H54 (cell line): ENCODE results near the gene ITM2A.

Experiments used
- DNase-seq: peaks from one replicate; pipeline ENCODE4 v3.0.0; 2011; ENCODE audit warnings: low spot score, mixed read lengths; ENCODE audit not compliant: insufficient read length
- FAIRE-seq: peaks from 3 replicates; lab custom pipeline; 2011; peaks lifted over from hg19 to GRCh38; lab: Jason Lieb, UNC
- POLR2A ChIP-seq: IDR thresholded peaks from 2 replicates; pipeline ENCODE4 v1.6.1; 2011; ENCODE audit warnings: low read depth, mild to moderate bottlenecking, low read length

The ITM2A gene

GRCh38 chrX:79365591-79365990, 1.5 kb downstream of the ITM2A start:
- no peak for DNase-seq
- no peak for FAIRE-seq
- TF ChIP-seq POLR2A: no peak

DNA sequence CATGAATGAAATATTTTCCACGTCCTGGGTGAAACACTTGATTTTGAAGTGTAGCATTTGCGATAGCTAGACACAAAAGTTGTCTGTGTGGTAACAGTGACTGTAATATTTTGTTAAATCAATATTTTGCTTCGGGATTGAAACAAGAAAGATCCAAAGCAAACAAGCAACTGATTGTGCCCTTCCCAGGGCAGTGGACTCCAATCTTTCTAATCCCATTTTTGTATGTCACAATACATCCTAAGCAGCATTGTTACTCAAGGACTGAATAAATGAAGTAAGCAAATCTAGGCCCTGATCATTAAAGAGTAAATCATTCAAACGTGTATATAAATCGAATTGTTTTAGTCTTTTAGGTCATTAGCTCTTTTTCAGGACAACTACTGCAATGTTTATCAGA, 2.8 kb downstream of the ITM2A start:
- TF ChIP-seq POLR2A: no peak
- DNase-seq (no peak), FAIRE-seq (no peak)

GRCh38 chrX:79361192-79361870, 5.8 kb downstream of the ITM2A start:
- DNase-seq (no peak), FAIRE-seq (no peak)
- TF ChIP-seq POLR2A: no peak

DNA sequence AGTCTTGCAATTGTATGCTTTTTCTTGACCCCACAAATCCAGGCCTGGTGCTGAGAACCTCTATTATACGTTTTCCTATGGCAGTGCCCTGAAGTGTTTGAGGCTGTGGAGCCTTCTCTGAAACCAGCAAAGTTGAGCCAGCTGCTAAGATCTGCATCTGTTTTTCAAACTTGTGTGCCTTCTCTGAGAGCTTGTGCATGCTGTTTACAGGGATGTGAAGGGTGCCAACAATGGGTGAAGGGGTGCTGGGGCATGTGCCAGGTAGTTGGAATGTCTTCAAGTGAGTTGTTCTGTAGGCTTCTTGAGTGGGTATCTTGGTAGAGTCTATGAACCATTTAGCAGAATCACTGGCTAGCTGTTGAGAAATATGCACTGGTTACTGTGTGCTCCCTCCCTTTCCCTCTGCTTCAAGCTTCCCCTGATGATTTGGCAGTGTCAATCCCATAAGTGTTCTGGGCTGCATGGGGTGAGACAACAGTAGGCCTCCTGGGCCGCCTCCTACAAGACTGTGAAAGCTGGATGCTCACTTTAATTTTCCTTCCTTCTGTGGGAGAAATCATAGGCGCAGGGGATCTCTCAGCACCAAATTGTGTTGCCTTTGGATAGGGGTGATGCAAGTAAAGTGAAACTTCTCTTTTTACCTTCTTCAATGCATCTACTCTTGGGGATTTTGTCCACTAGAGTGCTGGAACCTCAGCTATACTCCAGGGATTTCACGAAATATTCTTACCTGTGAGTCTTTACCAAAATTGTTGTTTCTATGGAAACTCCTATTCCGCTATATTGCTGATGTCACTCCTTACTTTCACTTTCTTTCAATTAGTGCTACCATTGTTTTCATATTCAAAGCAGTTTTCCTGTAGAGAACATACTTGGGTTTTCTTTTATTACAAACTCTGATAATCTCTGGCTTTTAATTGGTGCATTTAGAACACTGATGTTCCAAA, 30.0 kb downstream of the ITM2A start:
- FAIRE-seq (no peak), DNase-seq (no peak)
- TF ChIP-seq POLR2A: no peak

DNA sequence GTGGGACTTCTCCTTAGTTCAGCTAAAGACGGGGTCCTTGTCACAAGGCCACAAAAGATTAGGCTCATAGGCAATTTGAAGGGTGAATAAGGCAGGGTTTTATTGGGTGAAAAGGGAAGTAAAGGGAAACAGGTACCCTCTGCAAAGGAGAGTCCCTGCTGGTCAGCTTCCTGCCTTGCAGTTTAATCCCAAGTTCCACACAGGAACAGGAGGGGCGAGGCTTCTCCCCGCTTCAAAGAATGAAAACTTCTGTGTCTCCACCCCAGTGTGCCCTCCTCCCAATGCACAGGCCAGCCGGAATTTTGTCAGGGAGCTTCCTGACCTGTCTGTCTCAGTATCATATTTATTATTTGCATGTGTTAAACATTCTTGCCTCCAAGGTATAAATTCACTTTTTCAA, 37.1 kb downstream of the ITM2A start:
- DNase-seq (no peak), FAIRE-seq (no peak)

GRCh38 chrX:79325263-79325958, 41.7 kb downstream of the ITM2A start:
- FAIRE-seq: no peak

More for the DNA sequence above, 37.1 kb downstream of the ITM2A start:
- no peak for TF ChIP-seq POLR2A

More at GRCh38 chrX:79325263-79325958, 41.7 kb downstream of the ITM2A start:
- no peak for TF ChIP-seq POLR2A
- DNase-seq: no peak
